NB4 (cell line): Measurements from ENCODE around the gene MEIS1.

ENCODE experiments used
- DNase-seq: peaks from one replicate; pipeline ENCODE4 v3.0.0; 2010; ENCODE audit warnings: low read depth
- H3K4me3 ChIP-seq: one replicate; pipeline ENCODE4 v1.5.1; 2011; ENCODE audit warnings: mild to moderate bottlenecking, low read depth, low read length, moderate library complexity
- CTCF ChIP-seq: IDR thresholded peaks from one replicate; pipeline ENCODE4 v1.5.1; 2012; ENCODE audit warnings: low read depth, low read length
- MAX ChIP-seq: IDR thresholded peaks from 2 replicates; pipeline ENCODE4 v1.6.1; 2011; ENCODE audit warnings: low read depth, low read length
- MYC ChIP-seq: IDR thresholded peaks from 2 replicates; pipeline ENCODE4 v1.6.1; 2011; ENCODE audit warnings: low read depth, low read length
- POLR2A ChIP-seq: IDR thresholded peaks from 2 replicates; pipeline ENCODE4 v1.6.1; 2011; ENCODE audit warnings: mild to moderate bottlenecking; ENCODE audit not compliant: insufficient read length; ENCODE audit errors: extremely low read depth

Gene MEIS1

GRCh38 chr2:66570471-66570870 is 135.5 kb downstream of the MEIS1 start:
- no peak for TF ChIP-seq CTCF
- TF ChIP-seq POLR2A = no peak
- no peak for TF ChIP-seq MYC
- TF ChIP-seq MAX = no peak
- DNase-seq = no peak
- no peak overlapping the region for H3K4me3 ChIP-seq

GRCh38 chr2:66571918-66572317 is 137.0 kb downstream of the MEIS1 start:
- DNase-seq = no peak
- no peak overlapping the region for H3K4me3 ChIP-seq
- TF ChIP-seq CTCF (no peak), MAX (no peak), POLR2A (no peak), MYC (no peak)

- H3K4me3 ChIP-seq = no peak overlapping the region
- TF ChIP-seq MAX = no peak
- no peak for DNase-seq
Observed at GRCh38 chr2:66572391-66572790, 137.5 kb downstream of the MEIS1 start.

GRCh38 chr2:66573416-66573815 is 138.5 kb downstream of the MEIS1 start:
- no peak for DNase-seq
- no peak overlapping the region for H3K4me3 ChIP-seq
- no peak for TF ChIP-seq MAX
- TF ChIP-seq MYC = no peak
- no peak for TF ChIP-seq CTCF
- TF ChIP-seq POLR2A = no peak

- DNase-seq = no peak
- no peak for TF ChIP-seq MAX
- no peak for TF ChIP-seq CTCF
- TF ChIP-seq POLR2A = no peak
- TF ChIP-seq MYC = no peak
- H3K4me3 ChIP-seq = no peak overlapping the region
Observed at GRCh38 chr2:66573821-66574233, 138.9 kb downstream of the MEIS1 start.

- TF ChIP-seq CTCF (peak; percentile 2), POLR2A (no peak), MYC (no peak), MAX (no peak)
- H3K4me3 ChIP-seq = peak overlapping the region; percentile 30
- peak; percentile 55 for DNase-seq
Observed at GRCh38 chr2:66574701-66575624, 140.0 kb downstream of the MEIS1 start.
